HS-5 (cell line): ENCODE data around the gene ATP8B3.
"Not testable (repeated sequence)": the region's sequence is repeated elsewhere in the genome, so short reads cannot be mapped to it uniquely, and the experiment has no call there.

Experiments used
- DNase-seq: peaks from one replicate; pipeline ENCODE4 v3.0.0-alpha.2; 2012; ENCODE audit warnings: low read depth

ATP8B3 gene

GRCh38 chr19:1767464-1767933 is 44.6 kb downstream of the ATP8B3 start:
- DNase-seq, result no peak

GRCh38 chr19:1766800-1767352 is 45.2 kb downstream of the ATP8B3 start:
- DNase-seq, result no peak

- DNase-seq, result no peak
Observed at GRCh38 chr19:1765904-1766799, 45.9 kb downstream of the ATP8B3 start.

DNA sequence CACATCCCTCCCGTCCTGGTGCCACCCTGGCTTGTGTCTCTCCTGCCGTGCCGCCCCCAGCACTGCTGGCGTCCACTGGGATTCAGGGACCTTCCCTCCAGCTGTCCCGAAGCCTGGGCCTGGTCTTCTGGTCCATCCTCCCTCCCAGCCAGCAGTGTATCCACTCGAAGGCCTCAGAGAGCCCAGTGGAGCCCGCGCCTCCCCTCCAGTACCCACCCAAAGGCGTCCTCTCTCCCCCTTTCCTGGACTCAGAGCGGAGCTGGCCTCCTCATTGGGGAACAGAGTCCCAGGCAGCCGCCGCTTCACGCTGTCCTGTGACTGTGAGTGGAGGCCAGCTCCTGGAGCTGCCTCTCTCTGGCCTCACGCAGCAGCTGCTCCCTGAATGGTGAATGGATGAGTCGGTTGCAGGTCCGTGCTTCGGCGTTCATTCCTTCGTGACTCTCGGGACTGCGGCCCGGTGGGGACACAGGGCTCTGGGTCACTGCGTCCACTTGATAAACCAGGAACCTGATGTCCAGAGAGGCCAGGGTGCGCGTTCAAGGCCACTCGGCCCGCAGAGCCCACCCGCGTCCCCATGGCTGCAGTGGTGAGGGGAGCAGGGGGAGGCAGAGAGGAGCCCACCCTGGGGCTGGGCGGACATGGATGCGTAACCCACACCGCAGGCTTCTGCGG is 46.7 kb downstream of the ATP8B3 start:
- DNase-seq, result no peak

- DNase-seq, result no peak
Observed at GRCh38 chr19:1764729-1765128, 47.3 kb downstream of the ATP8B3 start.

DNA sequence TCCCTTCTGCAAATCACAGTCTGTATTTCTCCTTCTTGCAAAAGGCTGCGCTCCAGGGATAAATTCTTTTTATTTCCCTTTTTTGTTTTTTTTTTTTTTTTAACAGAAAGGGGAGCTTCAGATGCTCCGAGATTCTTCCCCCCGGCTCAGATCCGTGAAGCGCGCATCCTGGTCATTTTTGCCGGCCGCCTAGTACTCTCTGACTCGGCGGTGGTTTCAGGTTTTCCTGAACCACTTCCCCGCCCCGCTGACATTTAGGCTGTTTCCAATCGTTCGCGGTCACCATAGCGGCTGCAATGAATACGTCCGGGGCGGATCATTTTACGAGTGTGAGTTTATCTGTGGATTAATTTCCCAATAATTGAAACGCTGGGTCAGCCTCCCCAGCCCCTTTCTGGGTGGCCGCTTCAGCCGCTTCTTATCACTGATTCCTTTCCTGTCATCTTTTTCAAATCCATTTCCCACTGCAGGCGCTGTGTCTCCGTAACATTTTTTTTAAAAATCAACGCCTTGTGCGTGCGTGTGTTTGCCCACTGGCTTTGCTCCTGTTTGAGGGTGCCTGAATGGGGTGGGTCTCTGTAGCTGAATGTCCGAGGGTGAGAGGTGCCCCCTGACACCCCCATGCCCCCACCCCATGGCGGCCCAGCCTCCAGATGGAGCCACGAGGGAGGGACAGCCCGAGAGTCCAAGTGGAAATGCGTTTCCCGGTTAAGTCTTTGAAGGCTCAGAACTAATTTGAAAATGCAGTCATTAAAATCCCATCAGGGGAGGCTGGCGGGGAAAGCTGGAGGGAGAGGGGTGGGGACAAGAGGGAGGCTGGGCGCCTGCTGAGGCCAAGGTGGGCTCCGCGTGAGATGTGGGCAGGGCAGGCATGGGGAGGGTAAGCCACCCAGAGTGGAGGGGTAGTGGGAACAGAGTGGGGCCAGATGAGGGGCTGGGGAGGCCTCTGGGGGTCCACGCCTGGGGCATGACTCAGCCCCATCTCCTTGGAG is 48.1 kb downstream of the ATP8B3 start:
- DNase-seq, result no peak

- no peak for DNase-seq
Observed at GRCh38 chr19:1762243-1763117, 49.6 kb downstream of the ATP8B3 start.

GRCh38 chr19:1761528-1762242 is 50.4 kb downstream of the ATP8B3 start:
- no peak for DNase-seq

DNA sequence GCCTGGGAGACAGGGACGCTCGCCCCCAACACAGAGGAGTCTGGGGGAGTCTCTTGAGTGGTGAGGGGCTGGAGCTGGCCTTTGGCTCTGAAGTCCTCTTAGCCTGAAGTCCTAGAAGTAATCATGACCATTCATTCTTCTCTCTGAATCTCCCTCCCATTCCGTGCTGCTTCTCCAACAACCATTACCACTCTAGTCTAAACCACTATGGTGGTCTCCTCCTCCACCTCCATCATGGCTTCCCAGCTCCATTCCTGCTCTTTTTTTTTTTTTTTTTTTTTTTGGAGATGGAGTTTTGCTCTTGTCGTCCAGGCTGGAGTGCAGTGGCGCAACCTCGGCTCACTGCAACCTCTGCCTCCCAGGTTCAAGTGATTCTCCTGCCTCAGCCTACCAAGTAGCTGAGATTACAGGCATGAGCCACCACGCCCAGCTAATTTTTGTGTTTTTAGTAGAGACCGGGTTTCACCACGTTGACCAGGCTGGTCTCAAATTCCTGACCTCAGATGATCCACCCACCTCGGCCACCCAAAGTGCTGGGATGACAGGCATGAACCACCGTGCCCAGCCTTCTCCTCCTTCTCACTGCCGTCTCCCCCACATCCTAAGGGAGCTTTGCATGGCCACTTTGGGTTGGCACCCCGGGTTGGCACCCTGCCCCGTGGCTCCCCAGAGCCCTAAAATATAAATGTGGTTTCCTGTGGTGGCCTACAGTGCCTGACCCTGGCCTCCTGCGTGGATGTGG is 51.1 kb downstream of the ATP8B3 start:
- DNase-seq, result not testable (repeated sequence)

DNA sequence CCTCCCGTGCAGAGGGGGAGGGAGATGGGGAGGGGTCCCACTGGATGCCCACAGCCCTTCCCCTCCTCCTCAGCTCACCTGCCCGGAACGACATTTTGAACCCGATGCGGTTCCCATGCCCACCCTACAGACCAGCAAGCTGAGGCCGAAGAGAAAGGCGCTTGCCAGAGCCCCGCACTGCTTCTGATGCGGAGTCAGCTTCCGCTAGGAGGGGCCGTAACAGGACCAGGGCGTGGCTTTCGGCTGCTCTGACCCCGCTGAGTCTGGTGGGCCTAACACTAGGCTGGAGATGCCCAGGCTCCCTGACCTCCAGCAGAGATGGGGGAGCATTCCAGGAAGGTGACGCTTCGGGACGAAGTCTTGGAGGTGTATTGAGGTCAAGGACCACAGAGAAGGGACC is 52.1 kb downstream of the ATP8B3 start:
- no peak for DNase-seq

- no peak for DNase-seq
Observed at GRCh38 chr19:1758959-1759903, 52.8 kb downstream of the ATP8B3 start.

GRCh38 chr19:1758231-1758577 is 53.9 kb downstream of the ATP8B3 start:
- no peak for DNase-seq

DNA sequence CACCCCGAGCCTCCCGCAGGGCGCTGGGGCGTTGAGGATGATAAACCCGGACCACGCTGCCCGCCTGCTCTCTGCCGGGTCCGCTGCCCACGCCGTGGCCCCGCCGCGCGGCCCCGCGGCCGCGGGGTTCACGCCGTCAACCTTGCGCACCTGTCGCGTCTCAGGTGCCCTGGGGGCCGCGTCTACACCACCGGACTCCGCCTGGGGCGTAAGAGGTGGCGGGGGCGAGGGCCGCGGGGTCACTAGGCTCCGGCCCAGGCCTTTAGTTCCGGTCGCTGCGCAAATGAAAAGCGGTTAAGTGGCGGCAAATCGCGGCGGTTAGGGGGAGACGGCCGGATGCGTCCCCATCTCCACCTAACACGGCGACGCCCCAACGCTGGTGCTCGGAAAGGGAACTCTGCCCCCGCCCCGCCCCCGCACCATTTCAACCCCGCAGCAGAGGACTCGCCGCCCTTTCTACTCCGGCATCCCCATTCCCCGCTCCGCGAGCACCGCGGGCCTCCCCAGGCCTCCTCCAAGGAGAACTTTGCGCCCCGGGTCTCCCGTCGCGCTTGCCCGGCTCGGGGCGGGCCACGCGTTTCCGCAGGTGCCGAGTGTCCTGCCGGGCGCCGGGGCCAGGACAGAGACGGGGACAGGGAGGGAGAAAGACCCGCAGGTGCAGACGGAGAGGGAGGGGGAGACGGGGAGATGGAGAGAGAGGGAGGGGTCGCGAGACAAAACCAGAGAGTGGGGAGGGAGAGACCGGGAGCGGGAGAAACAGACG is 54.4 kb downstream of the ATP8B3 start:
- no peak for DNase-seq

- no peak for DNase-seq
Observed at GRCh38 chr19:1756705-1757465, 55.2 kb downstream of the ATP8B3 start.

GRCh38 chr19:1756264-1756663 is 55.8 kb downstream of the ATP8B3 start:
- DNase-seq, result no peak

GRCh38 chr19:1755467-1756171 is 56.5 kb downstream of the ATP8B3 start:
- DNase-seq, result no peak
